DND-41 (cell line): Measurements from ENCODE around the gene WDR70.
"Not testable (repeated sequence)": the region's sequence is repeated elsewhere in the genome, so short reads cannot be mapped to it uniquely, and the experiment has no call there.

Experiments
- EZH2 ChIP-seq: IDR thresholded peaks from 3 replicates; pipeline ENCODE4 v1.6.1; 2012; ENCODE audit warnings: borderline replicate concordance, low read depth, mild to moderate bottlenecking, moderate library complexity, low read length, inconsistent platforms; ENCODE audit not compliant: severe bottlenecking
- TF ChIP-seq, protein P1 (sequence below): IDR thresholded peaks from 2 replicates; pipeline ENCODE4 v1.5.1; 2012; ENCODE audit warnings: borderline replicate concordance, low read length, moderate library complexity, mild to moderate bottlenecking; ENCODE audit not compliant: poor library complexity, severe bottlenecking; ENCODE audit errors: extremely low read depth

DNA sequence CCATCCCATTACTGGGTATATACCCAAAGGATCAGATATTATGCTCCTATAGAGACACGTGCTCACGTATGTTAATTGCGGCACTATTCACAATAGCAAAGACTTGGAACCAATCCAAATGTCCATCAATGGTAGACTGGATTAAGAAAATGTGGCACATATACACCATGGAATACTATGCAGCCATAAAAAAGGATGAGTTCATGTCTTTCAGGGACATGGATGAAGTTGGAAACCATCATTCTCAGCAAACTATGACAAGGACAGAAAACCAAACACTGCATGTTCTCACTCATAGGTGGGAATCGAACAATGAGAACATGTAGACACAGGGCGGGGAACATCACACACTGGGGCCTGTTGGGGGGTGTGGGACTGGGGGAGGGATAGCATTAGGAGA, 315.2 kb downstream of the WDR70 start:
- TF ChIP-seq, protein P1, sequence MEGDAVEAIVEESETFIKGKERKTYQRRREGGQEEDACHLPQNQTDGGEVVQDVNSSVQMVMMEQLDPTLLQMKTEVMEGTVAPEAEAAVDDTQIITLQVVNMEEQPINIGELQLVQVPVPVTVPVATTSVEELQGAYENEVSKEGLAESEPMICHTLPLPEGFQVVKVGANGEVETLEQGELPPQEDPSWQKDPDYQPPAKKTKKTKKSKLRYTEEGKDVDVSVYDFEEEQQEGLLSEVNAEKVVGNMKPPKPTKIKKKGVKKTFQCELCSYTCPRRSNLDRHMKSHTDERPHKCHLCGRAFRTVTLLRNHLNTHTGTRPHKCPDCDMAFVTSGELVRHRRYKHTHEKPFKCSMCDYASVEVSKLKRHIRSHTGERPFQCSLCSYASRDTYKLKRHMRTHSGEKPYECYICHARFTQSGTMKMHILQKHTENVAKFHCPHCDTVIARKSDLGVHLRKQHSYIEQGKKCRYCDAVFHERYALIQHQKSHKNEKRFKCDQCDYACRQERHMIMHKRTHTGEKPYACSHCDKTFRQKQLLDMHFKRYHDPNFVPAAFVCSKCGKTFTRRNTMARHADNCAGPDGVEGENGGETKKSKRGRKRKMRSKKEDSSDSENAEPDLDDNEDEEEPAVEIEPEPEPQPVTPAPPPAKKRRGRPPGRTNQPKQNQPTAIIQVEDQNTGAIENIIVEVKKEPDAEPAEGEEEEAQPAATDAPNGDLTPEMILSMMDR, result not testable (repeated sequence)
- TF ChIP-seq EZH2, result not testable (repeated sequence)
